Measurements from ENCODE around the gene SYNM.

The SYNM gene

DNA sequence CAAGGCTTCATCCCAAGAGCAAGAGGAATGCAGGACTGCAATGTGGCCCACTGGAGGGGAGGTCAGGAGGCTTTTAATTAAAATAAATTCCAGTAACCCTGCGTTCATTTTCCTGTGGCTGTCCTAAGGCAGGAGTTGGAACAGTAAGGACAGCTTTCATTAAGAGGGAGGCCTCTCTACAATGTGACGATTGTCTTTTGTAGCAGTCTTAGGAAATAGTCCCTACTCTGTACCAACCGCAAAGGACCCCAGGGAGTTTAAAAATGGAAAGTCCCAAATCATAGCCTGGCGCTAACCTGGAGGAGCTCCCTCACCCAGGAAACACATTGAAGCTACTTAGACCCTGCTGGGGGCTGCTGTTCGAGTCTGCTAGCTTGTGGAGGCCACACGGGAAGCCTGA, 62.8 kb downstream of the SYNM start:
- ATAC-seq, result no peak
- no peak for DNase-seq

DNA sequence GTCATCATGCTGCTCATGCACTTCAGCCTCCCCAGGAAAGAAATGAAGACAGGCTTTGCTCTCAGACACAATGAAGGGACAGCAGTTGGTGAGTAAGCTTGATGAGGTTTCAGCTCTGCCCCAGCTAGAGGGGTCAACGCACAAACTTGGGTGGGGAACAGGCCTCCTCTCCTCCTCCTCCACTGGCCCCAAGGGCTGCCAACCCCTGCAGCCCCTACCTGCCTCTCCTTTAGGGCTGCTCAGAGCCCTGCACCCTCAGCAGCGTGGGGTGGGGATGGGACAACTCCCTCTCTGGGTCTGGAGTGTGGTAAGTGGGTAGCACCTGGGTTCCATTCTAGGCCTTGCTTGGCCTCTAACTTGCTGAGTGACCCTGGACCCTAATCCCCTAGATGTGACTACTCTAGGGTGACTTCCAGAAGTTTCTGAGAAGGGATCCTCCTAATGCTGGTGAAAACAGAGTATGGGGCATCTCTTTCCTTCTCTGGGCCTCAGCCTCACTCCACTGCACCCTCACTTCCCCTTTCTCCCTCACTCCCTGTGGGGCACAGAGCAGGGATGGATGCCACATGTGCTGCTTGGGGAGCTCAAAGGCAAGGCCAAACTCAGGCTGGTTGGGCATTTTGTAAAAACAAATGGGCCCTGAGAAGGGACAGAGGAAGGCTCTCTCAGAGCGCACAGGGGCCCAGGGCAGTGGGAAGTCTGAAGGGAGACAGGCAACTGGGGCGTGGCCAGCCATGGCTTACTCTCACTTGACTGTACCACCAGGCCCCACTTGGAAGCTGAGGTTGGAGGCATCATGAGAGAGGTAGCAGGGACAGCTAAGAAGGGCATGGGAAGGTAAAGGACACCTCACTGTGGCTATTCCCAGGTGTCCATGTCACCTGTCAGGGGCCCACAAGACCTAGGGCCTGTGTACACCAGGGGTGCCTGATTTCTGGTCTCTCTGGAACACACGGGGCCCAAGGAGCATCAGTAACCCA, 64.0 kb downstream of the SYNM start:
- ATAC-seq (no peak), DNase-seq (no peak)

DNA sequence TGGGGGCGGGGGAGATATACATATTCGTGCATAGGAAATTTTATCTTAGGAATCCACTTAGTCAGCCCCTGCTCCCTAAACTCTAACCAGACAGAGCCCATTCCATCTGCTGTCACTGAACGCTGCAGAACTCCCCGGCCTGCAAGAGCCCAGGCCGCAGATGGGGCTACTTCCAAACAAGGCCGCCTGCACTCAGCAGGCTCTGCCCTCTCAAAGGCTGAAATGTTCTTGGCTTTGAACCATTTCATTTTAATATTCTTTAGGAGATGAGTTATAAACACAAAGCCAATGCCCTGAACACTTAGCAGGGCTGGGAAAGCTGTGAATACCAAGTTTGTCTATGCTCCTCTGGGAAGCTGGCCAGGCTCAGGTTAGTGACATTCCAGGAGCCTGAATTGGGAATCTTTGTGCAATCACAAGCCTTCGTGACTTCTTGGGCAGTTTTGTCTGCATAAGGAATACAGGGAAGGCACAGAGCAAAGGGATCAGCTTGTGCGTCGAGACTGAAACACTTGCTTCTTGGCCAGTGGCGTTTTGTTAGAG, 65.0 kb downstream of the SYNM start:
- no peak for ATAC-seq
- DNase-seq, result no peak

DNA sequence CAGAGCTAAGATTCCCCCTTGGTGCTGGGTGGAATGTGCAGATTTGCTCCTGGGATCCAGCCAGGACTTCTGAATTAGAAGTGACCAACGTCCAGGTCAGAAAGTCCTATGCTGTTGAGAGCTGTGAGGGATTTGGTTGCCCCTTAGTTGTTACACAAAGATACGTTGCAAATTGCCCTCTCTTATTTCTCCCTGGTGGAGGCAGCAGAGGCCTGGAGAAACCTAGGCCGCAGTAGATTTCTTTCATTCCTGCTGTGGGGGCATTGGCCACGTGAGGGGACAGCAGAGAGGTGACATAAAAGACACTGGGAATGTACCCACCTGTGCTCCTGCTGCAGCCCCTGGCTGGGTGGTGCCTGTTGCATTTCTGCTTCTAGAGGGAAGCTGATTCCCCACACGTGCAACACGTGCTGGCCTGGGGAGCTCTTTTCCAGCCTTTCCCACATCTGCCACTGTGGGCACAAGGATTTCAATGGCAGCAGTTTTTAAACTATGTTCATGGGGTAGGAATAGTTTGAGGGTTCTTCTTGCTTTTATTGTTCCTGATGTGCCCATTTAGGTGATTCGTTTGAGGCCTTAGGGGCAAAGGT, 65.7 kb downstream of the SYNM start:
- no peak for DNase-seq
- no peak for ATAC-seq

DNA sequence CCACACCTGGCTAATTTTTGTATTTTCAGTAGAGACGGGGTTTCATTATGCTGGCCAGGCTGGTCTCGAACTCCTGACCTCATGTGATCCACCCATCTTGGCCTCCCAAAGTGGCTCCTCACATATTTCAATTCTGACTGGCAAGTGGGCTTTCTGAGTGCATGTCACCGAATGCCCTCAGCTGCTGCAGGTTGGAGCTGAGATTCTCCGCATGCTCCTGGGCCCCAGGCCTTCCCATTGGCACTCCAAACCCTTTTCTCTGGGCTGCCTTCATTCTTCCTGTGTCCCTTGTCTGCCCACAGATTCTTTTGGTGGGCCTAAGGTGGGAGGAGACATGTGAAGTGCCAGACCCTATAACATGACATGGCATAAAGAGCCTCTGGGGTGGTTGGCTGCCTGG, 67.3 kb downstream of the SYNM start:
- no peak for DNase-seq
- ATAC-seq, result no peak

DNA sequence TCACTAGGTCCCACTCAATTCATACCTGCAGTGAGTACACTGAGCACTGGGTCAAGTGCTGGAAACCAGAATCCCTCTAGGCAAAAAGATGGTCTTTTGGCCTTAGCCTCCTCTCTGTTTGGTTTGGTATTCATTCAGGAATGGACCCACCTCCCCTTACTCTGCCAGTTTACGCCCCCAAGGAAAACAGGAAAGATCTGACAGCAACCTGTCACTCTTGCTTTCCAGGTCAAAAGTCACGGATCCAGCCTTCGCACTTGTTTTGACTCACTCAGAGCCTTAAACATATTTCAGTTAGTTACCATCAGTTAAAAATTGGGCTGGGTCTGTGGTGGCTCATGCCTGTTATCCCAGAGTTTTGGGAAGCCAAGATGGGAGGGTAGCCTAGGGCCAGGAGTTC, 68.1 kb downstream of the SYNM start:
- ATAC-seq, result no peak
- no peak for DNase-seq

DNA sequence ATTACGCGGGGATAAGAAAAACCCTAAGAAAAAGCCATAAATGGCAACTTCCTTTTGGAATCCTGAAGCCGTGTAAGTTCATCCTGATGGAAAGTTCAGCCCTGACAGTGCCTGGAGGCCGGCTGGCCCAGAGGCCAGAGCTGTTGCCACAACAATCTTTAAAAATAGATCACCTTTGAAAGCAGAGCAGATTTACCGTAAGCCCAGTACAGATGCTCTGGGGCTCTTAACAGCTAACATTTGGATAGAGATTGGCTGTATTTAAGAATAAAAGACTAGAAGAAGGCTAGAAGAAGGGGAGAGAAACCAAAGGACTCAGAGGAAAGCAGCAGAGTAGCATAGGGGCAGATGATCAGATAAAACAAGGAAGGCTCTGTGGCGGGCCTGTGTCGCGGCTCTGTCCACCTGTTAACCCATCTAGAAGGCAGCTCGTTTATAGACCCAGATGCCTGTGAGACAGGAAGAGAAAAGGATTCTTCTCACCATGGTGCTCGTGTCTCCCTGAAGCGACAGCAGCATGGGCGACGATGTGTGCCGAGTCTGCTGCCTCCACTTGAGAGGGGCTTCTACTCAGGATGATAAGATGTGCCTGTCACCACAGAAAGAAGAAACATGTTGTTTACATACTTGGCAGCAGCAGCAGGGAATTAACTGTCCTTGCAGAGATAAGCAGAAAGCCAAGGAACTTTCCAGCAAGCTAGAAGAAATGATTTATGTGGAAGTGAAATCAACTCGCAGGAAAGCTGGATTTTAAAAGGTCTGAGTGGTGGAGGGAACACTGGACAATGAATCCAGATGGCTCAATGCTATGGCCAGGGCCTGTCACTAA, 69.9 kb downstream of the SYNM start:
- DNase-seq (no peak), ATAC-seq (no peak)

DNA sequence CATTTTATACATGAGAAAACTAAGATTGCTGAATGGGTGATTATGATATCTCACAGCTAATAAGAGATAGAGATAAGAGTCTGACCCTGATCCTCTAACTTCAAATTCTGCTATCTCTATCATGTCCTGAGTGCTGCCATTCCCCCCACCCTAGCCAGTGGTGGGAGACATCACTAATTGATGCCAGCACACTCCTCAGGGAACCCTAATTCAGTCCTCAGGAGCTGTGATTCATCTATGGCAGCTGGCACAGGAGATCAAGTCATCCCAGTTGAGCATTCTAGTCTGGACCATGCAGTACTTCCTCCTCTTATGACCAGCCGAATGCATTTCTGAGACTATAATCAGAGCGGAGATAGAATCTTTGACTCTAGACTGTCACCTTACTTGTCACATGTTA, 71.9 kb downstream of the SYNM start:
- no peak for DNase-seq
- no peak for ATAC-seq

DNA sequence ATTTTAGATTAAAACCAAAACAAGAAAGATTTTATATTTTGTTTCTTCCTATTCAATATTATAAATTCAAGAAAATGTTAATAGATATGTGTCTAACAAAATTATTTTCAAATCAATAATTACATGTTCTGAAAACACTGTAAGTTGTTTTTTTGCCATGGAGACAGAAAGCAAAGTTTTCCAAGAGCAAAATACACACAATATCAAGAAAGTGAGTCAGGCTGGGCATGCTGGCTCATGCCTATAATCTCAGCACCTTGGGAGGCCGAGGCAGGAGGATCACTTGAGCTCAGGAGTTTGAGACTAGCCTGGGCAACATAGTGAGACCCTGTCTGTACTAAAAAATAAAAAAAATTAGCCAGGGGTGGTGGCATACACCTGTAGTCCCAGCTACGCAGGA, 72.8 kb downstream of the SYNM start:
- ATAC-seq (no peak), DNase-seq (no peak)

DNA sequence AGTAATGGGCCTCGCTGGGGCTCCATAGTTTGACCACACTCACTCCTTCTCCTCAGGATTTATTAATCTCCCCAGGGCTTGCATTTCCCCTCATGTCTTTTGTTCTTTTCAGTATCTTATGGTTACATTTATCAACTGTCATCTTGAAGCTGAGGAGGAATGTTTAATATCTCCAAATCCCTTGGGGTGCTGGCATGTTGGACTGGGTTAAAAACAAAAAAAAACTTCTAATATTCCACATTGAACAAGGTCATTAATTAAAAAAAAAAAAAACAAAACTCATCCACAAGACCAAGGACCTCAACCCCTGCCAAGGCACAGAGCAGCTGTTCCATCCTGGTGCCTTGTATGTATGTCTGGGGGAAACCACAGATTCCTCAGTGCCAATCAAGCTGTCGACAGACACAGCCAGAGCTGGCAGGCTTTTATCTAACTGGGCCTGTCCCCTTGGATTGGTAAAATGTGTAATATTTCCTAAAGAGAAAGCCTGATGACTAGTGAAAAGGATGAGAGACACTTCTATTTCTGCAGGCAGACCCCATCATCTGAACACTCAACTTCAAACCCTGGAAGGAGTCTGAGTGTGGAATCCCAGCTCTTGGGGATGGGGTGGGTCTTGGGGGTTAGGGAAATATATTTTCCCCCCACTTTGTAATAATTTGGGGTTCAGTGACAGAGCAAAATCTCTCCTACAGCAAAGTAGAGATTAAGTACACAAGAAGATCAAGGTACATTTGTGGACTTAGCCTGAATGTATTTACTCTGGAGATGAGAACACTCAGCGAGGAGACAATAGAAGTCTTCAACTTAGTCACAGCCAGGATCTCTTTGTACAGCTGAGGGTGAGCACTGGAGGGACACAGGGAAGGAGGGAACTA, 75.4 kb downstream of the SYNM start:
- no peak for ATAC-seq
- DNase-seq, result no peak

DNA sequence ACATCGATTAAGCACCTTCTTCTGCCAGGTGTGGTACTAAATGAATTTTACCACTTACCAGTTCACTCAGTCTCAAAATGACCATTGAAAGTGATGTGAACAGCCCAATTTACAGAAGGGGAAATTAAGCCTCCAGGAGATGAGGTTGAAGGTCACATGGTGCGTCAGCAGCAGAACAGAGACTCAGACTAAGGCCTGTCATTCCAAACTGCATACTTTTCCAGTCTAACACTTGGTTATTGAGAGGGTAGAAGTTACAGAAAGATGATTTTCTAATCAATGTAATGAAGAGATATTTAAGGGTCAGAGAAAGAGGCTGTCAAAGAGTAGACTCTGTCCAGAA, 76.1 kb downstream of the SYNM start:
- DNase-seq, result no peak
- no peak for ATAC-seq

DNA sequence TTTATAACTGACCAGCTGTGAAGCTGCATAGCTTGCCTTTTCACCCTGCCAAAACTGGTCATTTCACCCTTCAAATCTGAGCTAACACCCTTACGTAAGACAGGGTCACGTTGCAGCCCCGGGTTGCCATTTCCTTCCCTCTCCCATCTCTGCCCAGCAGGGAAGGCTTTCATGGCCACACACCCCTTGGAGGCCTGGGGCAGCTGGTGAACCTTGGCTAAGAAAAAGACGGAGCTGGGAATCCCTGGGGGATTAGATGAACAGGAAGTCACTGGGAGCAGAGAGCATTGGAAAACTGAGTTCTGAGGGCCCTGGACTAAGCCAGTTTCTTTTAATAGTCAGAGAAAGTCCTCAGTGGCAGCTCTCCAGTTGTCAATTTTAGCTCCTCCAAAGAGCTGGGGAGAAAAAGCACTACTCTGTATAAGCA, 76.7 kb downstream of the SYNM start:
- no peak for ATAC-seq
- no peak for DNase-seq

DNA sequence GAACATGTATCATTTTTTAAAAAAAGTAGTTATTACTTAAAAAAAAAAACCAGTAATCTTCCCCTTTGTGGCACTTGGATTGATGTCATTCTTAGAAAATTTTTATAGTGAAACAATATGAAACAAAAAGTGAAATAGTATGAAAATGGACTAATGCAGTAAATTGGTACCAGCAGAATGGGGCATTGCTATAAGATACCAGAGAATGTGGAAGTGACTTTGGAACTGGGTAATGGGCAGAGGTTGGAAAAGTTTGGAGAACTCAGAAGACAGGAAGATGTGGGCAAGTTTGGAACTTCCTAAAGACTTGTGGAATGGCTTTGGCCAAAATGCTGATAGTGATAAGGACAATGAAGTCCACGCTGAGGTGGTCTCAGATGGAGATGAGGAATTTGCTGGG, 77.9 kb downstream of the SYNM start:
- ATAC-seq (no peak), DNase-seq (no peak)
